Hepatocyte (in vitro differentiated cells): ENCODE data around the gene MARF1. TPM values are rescaled to one million over a fixed set of nuclear protein-coding genes. Genes with fewer than 3 reads are reported as not detected.

ENCODE experiments used
- DNase-seq: peaks from one replicate; pipeline ENCODE4 v3.0.0-alpha.2; 2016; ENCODE audit warnings: low spot score
- H2AFZ ChIP-seq: fragments of 200-600 bp; sonication (generic); 2 replicates; pipeline ENCODE4 v1.6.0; 2016; ENCODE audit warnings: antibody characterized with exemption, mild to moderate bottlenecking
- H3K27ac ChIP-seq: fragments of 200-600 bp; sonication (generic); 2 replicates; pipeline ENCODE4 v1.5.1; 2016; ENCODE audit warnings: mild to moderate bottlenecking
- H3K27me3 ChIP-seq: fragments of 200-600 bp; sonication (generic); 2 replicates; pipeline ENCODE4 v1.6.1; 2016
- H3K36me3 ChIP-seq: fragments of 200-600 bp; sonication (generic); replicated peaks from 2 replicates; pipeline ENCODE4 v1.5.1; 2016; ENCODE audit warnings: low read depth; ENCODE audit not compliant: insufficient read depth
- H3K4me1 ChIP-seq: fragments of 200-600 bp; sonication (generic); 2 replicates; pipeline ENCODE4 v1.5.1; 2016; ENCODE audit warnings: mild to moderate bottlenecking, moderate library complexity; ENCODE audit not compliant: insufficient read depth
- H3K4me2 ChIP-seq: fragments of 200-600 bp; sonication (generic); 2 replicates; pipeline ENCODE4 v1.6.0; 2016
- H3K4me3 ChIP-seq: fragments of 200-600 bp; sonication (generic); 2 replicates; pipeline ENCODE4 v1.5.1; 2016; ENCODE audit warnings: mild to moderate bottlenecking
- H3K79me2 ChIP-seq: fragments of 200-600 bp; sonication (generic); 2 replicates; pipeline ENCODE4 v1.6.0; 2017; ENCODE audit warnings: mild to moderate bottlenecking
- H3K9me2 ChIP-seq: fragments of 200-600 bp; sonication (generic); replicated peaks from 2 replicates; pipeline ENCODE4 v1.6.0; 2017; ENCODE audit warnings: mild to moderate bottlenecking; ENCODE audit not compliant: insufficient read depth
- H3K9me3 ChIP-seq: fragments of 200-600 bp; sonication (generic); 2 replicates; pipeline ENCODE4 v1.5.1; 2016; ENCODE audit warnings: low read depth, mild to moderate bottlenecking
- H4K20me1 ChIP-seq: fragments of 200-600 bp; sonication (generic); 2 replicates; pipeline ENCODE4 v1.6.0; 2016; ENCODE audit warnings: mild to moderate bottlenecking; ENCODE audit not compliant: insufficient read depth, poor library complexity, severe bottlenecking
- CTCF ChIP-seq: fragments of 200-600 bp; sonication (generic); IDR thresholded peaks from 2 replicates; pipeline ENCODE4 v1.5.1; 2016; ENCODE audit warnings: antibody characterized with exemption, mild to moderate bottlenecking; ENCODE audit not compliant: poor library complexity
- EZH2 ChIP-seq: fragments of 200-600 bp; sonication (generic); IDR thresholded peaks from 2 replicates; pipeline ENCODE4 v1.6.1; 2016; ENCODE audit warnings: antibody characterized with exemption, mild to moderate bottlenecking, borderline replicate concordance
- EZH2phosphoT487 ChIP-seq: fragments of 200-600 bp; sonication (generic); IDR thresholded peaks from one replicate; pipeline ENCODE4 v1.6.1; 2018; ENCODE audit warnings: antibody characterized with exemption, mild to moderate bottlenecking, low read depth, moderate library complexity; ENCODE audit not compliant: unreplicated experiment, severe bottlenecking
- WGBS: methylation state at CpG from one replicate; pipeline ENCODE4 v1.1.6; 2016; ENCODE audit warnings: low lambda C conversion rate; ENCODE audit errors: missing lambda C conversion rate; 5-methylcytosine and 5-hydroxymethylcytosine counted together
- polyA plus RNA-seq: library from polyadenylated mRNA; unstranded; fragments of >200 nt; fragmentation: Nextera tagmentation; extraction: Ambion mirVana; gene quantifications from 2 replicates; pipeline ENCODE4 v1.2.1, GENCODE V29; 2016
- total RNA-seq: library from RNA; depleted of rRNA; stranded (reverse); fragments of >200 nt; gene quantifications from 2 replicates; pipeline ENCODE4 v1.2.3, GENCODE V29; 2014

MARF1 gene
- total and polyA plus RNA-seq, 2 experiments from 2014 or later = 7.0 to 15.5 TPM

- WGBS = 95% methylated on average over 7 of the region's 7 CpGs
- Histone ChIP-seq H4K20me1 (no peaks in the 10 kb centered on the region), H3K27ac (no peak overlapping the region), H3K9me2 (no peaks in the 10 kb centered on the region), H3K4me2 (no peak overlapping the region), H3K79me2 (no peaks in the 10 kb centered on the region), H3K4me1 (no peaks in the 10 kb centered on the region), H3K9me3 (no peaks in the 10 kb centered on the region), H3K27me3 (no peaks in the 10 kb centered on the region), H2AFZ (no peak overlapping the region), H3K4me3 (no peak overlapping the region), H3K36me3 (peaks cover 4% of the 10 kb centered on the region)
- no peak for TF ChIP-seq EZH2
- TF ChIP-seq EZH2phosphoT487 = no peak
- no peak for TF ChIP-seq CTCF
- DNase-seq = no peak
These were observed 31.3 kb downstream of the MARF1 start for GRCh38 chr16:15611610-15612009.

- no peaks in the 10 kb centered on the region for H3K9me2 ChIP-seq
- no peaks in the 10 kb centered on the region for H3K9me3 ChIP-seq
- H3K27ac ChIP-seq = no peak overlapping the region
- peaks cover 4% of the 10 kb centered on the region for H3K36me3 ChIP-seq
- H4K20me1 ChIP-seq = no peaks in the 10 kb centered on the region
- no peak overlapping the region for H3K4me3 ChIP-seq
- no peak overlapping the region for H2AFZ ChIP-seq
- no peaks in the 10 kb centered on the region for H3K27me3 ChIP-seq
- no peaks in the 10 kb centered on the region for H3K79me2 ChIP-seq
- H3K4me2 ChIP-seq = no peak overlapping the region
- TF ChIP-seq CTCF (no peak), EZH2phosphoT487 (no peak), EZH2 (no peak)
- 97% methylated on average over 10 of the region's 10 CpGs for WGBS
- H3K4me1 ChIP-seq = no peaks in the 10 kb centered on the region
- DNase-seq = no peak
These were observed 32.5 kb downstream of the MARF1 start for GRCh38 chr16:15610369-15610871.

- no peaks in the 10 kb centered on the region for H3K9me2 ChIP-seq
- no peak overlapping the region for H3K4me2 ChIP-seq
- H3K27ac ChIP-seq = no peak overlapping the region
- DNase-seq = no peak
- H3K27me3 ChIP-seq = no peaks in the 10 kb centered on the region
- WGBS = 98% methylated on average over 6 of the region's 6 CpGs
- H3K36me3 ChIP-seq = peaks cover 4% of the 10 kb centered on the region
- H3K4me3 ChIP-seq = no peak overlapping the region
- no peaks in the 10 kb centered on the region for H3K79me2 ChIP-seq
- no peak overlapping the region for H2AFZ ChIP-seq
- no peak for TF ChIP-seq EZH2
- TF ChIP-seq EZH2phosphoT487 = no peak
- no peak for TF ChIP-seq CTCF
- no peaks in the 10 kb centered on the region for H4K20me1 ChIP-seq
- no peaks in the 10 kb centered on the region for H3K4me1 ChIP-seq
- no peaks in the 10 kb centered on the region for H3K9me3 ChIP-seq
These were observed 33.7 kb downstream of the MARF1 start for GRCh38 chr16:15609286-15609649.
